Rectal smooth muscle tissue (tissue), 1 donor: ENCODE measurements around the gene PLEK.
"Not testable (repeated sequence)": the region's sequence is repeated elsewhere in the genome, so short reads cannot be mapped to it uniquely, and the experiment has no call there.

Experiments used
- H3K27ac ChIP-seq: one replicate; pipeline ENCODE4 v1.7.0; 2013; ENCODE audit warnings: low read depth, low read length, inconsistent platforms
- H3K27me3 ChIP-seq: one replicate; pipeline ENCODE4 v1.7.0; 2013; ENCODE audit warnings: low read length; ENCODE audit not compliant: control insufficient read depth, insufficient read depth
- H3K36me3 ChIP-seq: one replicate; pipeline ENCODE4 v1.7.0; 2013; ENCODE audit warnings: low read length; ENCODE audit not compliant: control insufficient read depth, insufficient read depth
- H3K4me1 ChIP-seq: one replicate; pipeline ENCODE4 v1.7.0; 2013; ENCODE audit warnings: low read length; ENCODE audit not compliant: control insufficient read depth, insufficient read depth
- H3K4me3 ChIP-seq: one replicate; pipeline ENCODE4 v1.7.0; 2013; ENCODE audit warnings: low read length
- H3K9ac ChIP-seq: one replicate; pipeline ENCODE4 v1.7.0; 2013; ENCODE audit warnings: low read length

PLEK gene

GRCh38 chr2:68428746-68429145, 63.7 kb downstream of the PLEK start:
- Histone ChIP-seq H3K4me3 (no peak overlapping the region), H3K27ac (no peak overlapping the region), H3K9ac (no peak overlapping the region), H3K36me3 (no peaks in the 10 kb centered on the region), H3K27me3 (no peaks in the 10 kb centered on the region), H3K4me1 (no peaks in the 10 kb centered on the region)

- Histone ChIP-seq H3K27ac (no peak overlapping the region), H3K9ac (no peak overlapping the region), H3K36me3 (no peaks in the 10 kb centered on the region), H3K4me3 (no peak overlapping the region), H3K27me3 (no peaks in the 10 kb centered on the region), H3K4me1 (no peaks in the 10 kb centered on the region)
Measured at GRCh38 chr2:68429311-68429826, 64.3 kb downstream of the PLEK start.

- no peak overlapping the region for H3K27ac ChIP-seq
- peaks cover 4% of the 10 kb centered on the region for H3K4me1 ChIP-seq
- no peak overlapping the region for H3K9ac ChIP-seq
- H3K27me3 ChIP-seq = no peaks in the 10 kb centered on the region
- no peak overlapping the region for H3K4me3 ChIP-seq
- no peaks in the 10 kb centered on the region for H3K36me3 ChIP-seq
Measured at GRCh38 chr2:68431316-68431972, 66.4 kb downstream of the PLEK start.

GRCh38 chr2:68432696-68433658, 67.9 kb downstream of the PLEK start:
- H3K4me3 ChIP-seq = no peak overlapping the region
- no peaks in the 10 kb centered on the region for H3K36me3 ChIP-seq
- no peaks in the 10 kb centered on the region for H3K27me3 ChIP-seq
- no peak overlapping the region for H3K9ac ChIP-seq
- no peak overlapping the region for H3K27ac ChIP-seq
- H3K4me1 ChIP-seq = peaks cover 4% of the 10 kb centered on the region

GRCh38 chr2:68434981-68435380, 69.9 kb downstream of the PLEK start:
- H3K27ac ChIP-seq = no peak overlapping the region
- no peak overlapping the region for H3K9ac ChIP-seq
- H3K36me3 ChIP-seq = no peaks in the 10 kb centered on the region
- no peaks in the 10 kb centered on the region for H3K27me3 ChIP-seq
- no peak overlapping the region for H3K4me3 ChIP-seq
- peaks cover 4% of the 10 kb centered on the region for H3K4me1 ChIP-seq

GRCh38 chr2:68435615-68436014, 70.5 kb downstream of the PLEK start:
- Histone ChIP-seq H3K4me1 (peaks cover 4% of the 10 kb centered on the region), H3K36me3 (no peaks in the 10 kb centered on the region), H3K9ac (no peak overlapping the region), H3K27me3 (no peaks in the 10 kb centered on the region), H3K27ac (peak overlapping the region; percentile 44), H3K4me3 (no peak overlapping the region)

GRCh38 chr2:68436270-68436669, 71.2 kb downstream of the PLEK start:
- Histone ChIP-seq H3K4me1 (peaks cover 4% of the 10 kb centered on the region), H3K27ac (peak overlapping the region; percentile 56), H3K9ac (no peak overlapping the region), H3K27me3 (no peaks in the 10 kb centered on the region), H3K4me3 (no peak overlapping the region), H3K36me3 (no peaks in the 10 kb centered on the region)

GRCh38 chr2:68438455-68439303, 73.6 kb downstream of the PLEK start:
- H3K36me3 ChIP-seq = no peaks in the 10 kb centered on the region
- no peak overlapping the region for H3K9ac ChIP-seq
- no peak overlapping the region for H3K27ac ChIP-seq
- no peaks in the 10 kb centered on the region for H3K27me3 ChIP-seq
- no peak overlapping the region for H3K4me3 ChIP-seq
- peaks cover 4% of the 10 kb centered on the region for H3K4me1 ChIP-seq

- Histone ChIP-seq H3K27me3 (no peaks in the 10 kb centered on the region), H3K9ac (no peak overlapping the region), H3K27ac (no peak overlapping the region), H3K4me3 (no peak overlapping the region), H3K36me3 (no peaks in the 10 kb centered on the region), H3K4me1 (peaks cover under 1% of the 10 kb centered on the region)
Measured at GRCh38 chr2:68441179-68441993, 76.3 kb downstream of the PLEK start.

GRCh38 chr2:68441994-68442322, 76.9 kb downstream of the PLEK start:
- no peak overlapping the region for H3K9ac ChIP-seq
- no peak overlapping the region for H3K27ac ChIP-seq
- H3K4me1 ChIP-seq = no peaks in the 10 kb centered on the region
- no peak overlapping the region for H3K4me3 ChIP-seq
- H3K27me3 ChIP-seq = no peaks in the 10 kb centered on the region
- H3K36me3 ChIP-seq = no peaks in the 10 kb centered on the region

GRCh38 chr2:68446425-68446824, 81.3 kb downstream of the PLEK start:
- not testable (repeated sequence) for H3K4me3 ChIP-seq, H3K27ac ChIP-seq, H3K4me1 ChIP-seq, H3K9ac ChIP-seq, H3K27me3 ChIP-seq, H3K36me3 ChIP-seq
